ENCODE results near the gene VTN. TPM values are rescaled to one million over a fixed set of nuclear protein-coding genes. Genes with fewer than 3 reads are reported as not detected.
A peak's percentile ranks its signal among the peaks of the same experiment; 100 is the strongest.
"Not testable (repeated sequence)": the region's sequence is repeated elsewhere in the genome, so short reads cannot be mapped to it uniquely, and the experiment has no call there.

The VTN gene
- total and polyA plus RNA-seq, 5 donors, result 3.8 to 10.5 (median 4.0) TPM

GRCh38 chr17:28339431-28339830 lies 30.7 kb downstream of the VTN start:
- intact Hi-C loops (cut with DNase I), result no loop called here
- H3K27ac ChIP-seq (ENCODE audit: low read length), result no peak overlapping the region
- no peak for DNase-seq
- H3K4me3 ChIP-seq (ENCODE audit: low read length), result no peak overlapping the region
- ATAC-seq, result no peak
- no peaks in the 10 kb centered on the region for H3K9me3 ChIP-seq (ENCODE audit: control insufficient read depth, low read length)
- H3K4me1 ChIP-seq (ENCODE audit: control insufficient read depth, insufficient read depth, low read length), result peaks cover 7% of the 10 kb centered on the region
- WGBS, result 88% methylated on average over 15 of the region's 15 CpGs
- no peaks in the 10 kb centered on the region for H3K27me3 ChIP-seq (ENCODE audit: control insufficient read depth, insufficient read depth)

- 78% methylated on average over 8 of the region's 8 CpGs for WGBS
- peak overlapping the region; percentile 81 for H3K27ac ChIP-seq (ENCODE audit: low read length)
- intact Hi-C loops (cut with DNase I), result not testable (repeated sequence)
These were observed 31.3 kb downstream of the VTN start for GRCh38 chr17:28338769-28339212.

GRCh38 chr17:28338056-28338768 lies 31.9 kb downstream of the VTN start:
- no peaks in the 10 kb centered on the region for H3K9me3 ChIP-seq (ENCODE audit: control insufficient read depth, low read length)
- WGBS, result 55% methylated on average over 5 of the region's 5 CpGs
- peak overlapping the region; percentile 81 for H3K27ac ChIP-seq (ENCODE audit: low read length)
- DNase-seq (peak in 1 of 3 donors; percentile 64), ATAC-seq (peak in 1 of 2 donors; percentile 5)
- peak overlapping the region; percentile 8 for H3K4me3 ChIP-seq (ENCODE audit: low read length)
- no peaks in the 10 kb centered on the region for H3K27me3 ChIP-seq (ENCODE audit: control insufficient read depth, insufficient read depth)
- H3K4me1 ChIP-seq (ENCODE audit: control insufficient read depth, insufficient read depth, low read length), result peaks cover 11% of the 10 kb centered on the region
- intact Hi-C loops (cut with DNase I), result no loop called here

More at GRCh38 chr17:28338769-28339212, 31.3 kb downstream of the VTN start:
- H3K27me3 ChIP-seq (ENCODE audit: control insufficient read depth, insufficient read depth); H3K9me3 ChIP-seq (ENCODE audit: control insufficient read depth, low read length); H3K4me3 ChIP-seq (ENCODE audit: low read length); DNase-seq; ATAC-seq: not testable (repeated sequence)
- H3K4me1 ChIP-seq (ENCODE audit: control insufficient read depth, insufficient read depth, low read length), result peaks cover 11% of the 10 kb centered on the region

DNA sequence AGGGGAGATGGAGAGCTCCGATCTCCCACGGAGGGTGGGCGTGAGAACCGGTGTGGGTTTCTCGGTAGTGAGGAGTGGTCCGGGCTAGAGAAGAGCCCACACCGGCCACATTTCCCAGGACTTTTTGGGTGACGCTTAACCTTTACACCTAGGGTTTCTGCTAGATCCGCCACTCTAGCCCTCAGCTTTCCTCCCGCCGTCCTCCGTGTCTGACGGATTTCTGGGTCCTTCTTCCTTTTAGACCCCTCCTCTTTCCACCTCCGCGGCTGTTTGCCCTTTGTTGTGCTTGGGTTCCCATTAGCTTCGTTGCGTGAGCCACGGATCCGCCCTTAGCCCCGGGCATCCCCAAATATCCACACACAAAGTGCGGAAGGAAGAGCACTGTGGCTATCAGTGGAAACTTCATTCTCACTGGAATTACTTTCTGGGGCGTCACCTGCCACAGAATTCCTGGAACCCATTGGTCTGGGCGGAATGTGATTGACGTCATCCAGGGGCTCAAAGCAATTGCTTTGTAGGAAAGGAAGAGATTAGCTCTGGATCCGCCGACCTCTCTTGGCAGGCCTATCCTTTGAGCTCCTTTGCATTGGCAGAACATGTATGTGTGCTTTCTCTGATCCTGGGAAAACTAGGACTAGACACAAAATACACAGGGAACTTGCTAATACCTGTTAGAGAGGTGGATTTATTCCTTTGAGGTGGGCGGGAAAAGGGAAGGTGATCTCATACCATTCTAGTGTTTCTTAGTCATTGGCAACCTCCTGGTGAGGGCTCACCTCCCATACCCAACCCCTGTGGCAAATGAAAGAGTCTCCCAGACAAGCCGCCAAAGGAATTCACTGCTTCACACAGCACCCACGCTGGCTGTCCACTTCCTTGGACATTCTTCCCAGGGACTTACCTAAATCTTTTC lies 33.9 kb downstream of the VTN start:
- peak; percentile 79 to 87 (median 81) for DNase-seq
- intact Hi-C loops (cut with DNase I), result no loop called here

GRCh38 chr17:28335201-28335958 lies 34.7 kb downstream of the VTN start, which contains the start of the genes IFT20 and TNFAIP1:
Gene IFT20 (minus strand): TSS chr17:28335472. CDS start chr17:28331985, 3,487 bp downstream.
Gene TNFAIP1 (plus strand): TSS chr17:28335761. CDS start chr17:28339522, 3,761 bp downstream.
- H3K27ac ChIP-seq (ENCODE audit: low read length), result peak within 1 kb of the TSS; percentile 98
- WGBS, result under 1% methylated on average over 62 of the region's 62 CpGs
- peak; percentile 93 to 98 for ATAC-seq
- H3K4me1 ChIP-seq (ENCODE audit: control insufficient read depth, insufficient read depth, low read length), result peaks cover 11% of the 10 kb centered on the region
- intact Hi-C loops (cut with DNase I), result no loop called here
- H3K4me3 ChIP-seq (ENCODE audit: low read length), result peak within 1 kb of the TSS; percentile 95
- no peaks in the 10 kb centered on the region for H3K27me3 ChIP-seq (ENCODE audit: control insufficient read depth, insufficient read depth)
- no peaks in the 10 kb centered on the region for H3K9me3 ChIP-seq (ENCODE audit: control insufficient read depth, low read length)
- peak; percentile 100 for DNase-seq

More for the DNA sequence above, 33.9 kb downstream of the VTN start:
- WGBS, result 5% methylated on average over 29 of the region's 29 CpGs
- no peaks in the 10 kb centered on the region for H3K9me3 ChIP-seq (ENCODE audit: control insufficient read depth, low read length)
- ATAC-seq, result peak; percentile 22 to 73
- peaks cover 11% of the 10 kb centered on the region for H3K4me1 ChIP-seq (ENCODE audit: control insufficient read depth, insufficient read depth, low read length)
- H3K27ac ChIP-seq (ENCODE audit: low read length), result peak overlapping the region; percentile 98
- no peaks in the 10 kb centered on the region for H3K27me3 ChIP-seq (ENCODE audit: control insufficient read depth, insufficient read depth)
- peak overlapping the region; percentile 95 for H3K4me3 ChIP-seq (ENCODE audit: low read length)

- Histone ChIP-seq H3K4me1 (ENCODE audit: control insufficient read depth, insufficient read depth, low read length) (peaks cover 11% of the 10 kb centered on the region), H3K27ac (ENCODE audit: low read length) (peak overlapping the region; percentile 50), H3K27me3 (ENCODE audit: control insufficient read depth, insufficient read depth) (no peaks in the 10 kb centered on the region), H3K9me3 (ENCODE audit: control insufficient read depth, low read length) (no peaks in the 10 kb centered on the region), H3K4me3 (ENCODE audit: low read length) (peak overlapping the region; percentile 63)
- intact Hi-C loops (cut with DNase I), result no loop called here
- WGBS, result 7% methylated on average over 18 of the region's 18 CpGs
- ATAC-seq (no peak), DNase-seq (no peak)
These were observed 35.4 kb downstream of the VTN start for GRCh38 chr17:28334666-28335200.

DNA sequence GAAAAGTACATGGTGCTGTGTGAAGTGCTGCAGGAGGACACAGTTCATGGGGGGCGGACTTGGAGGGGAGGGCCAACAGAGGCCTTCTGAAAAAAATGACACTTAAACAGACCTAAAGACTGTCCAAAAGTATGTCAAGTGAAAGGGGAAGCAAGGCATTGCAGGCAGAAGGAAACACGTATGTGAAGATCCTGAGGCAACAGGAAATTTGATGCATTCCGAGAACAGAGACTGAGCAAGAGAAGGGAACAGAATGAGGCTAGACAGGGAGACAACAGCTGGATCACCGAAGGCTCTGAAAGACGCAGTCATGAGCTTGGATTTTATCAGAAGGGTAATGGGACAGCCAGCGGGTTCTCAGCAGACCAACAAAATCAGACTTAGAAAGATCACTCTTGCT lies 35.9 kb downstream of the VTN start:
- Histone ChIP-seq H3K4me1 (ENCODE audit: control insufficient read depth, insufficient read depth, low read length) (peaks cover 11% of the 10 kb centered on the region), H3K9me3 (ENCODE audit: control insufficient read depth, low read length) (no peaks in the 10 kb centered on the region), H3K27ac (ENCODE audit: low read length) (no peak overlapping the region), H3K27me3 (ENCODE audit: control insufficient read depth, insufficient read depth) (no peaks in the 10 kb centered on the region), H3K4me3 (ENCODE audit: low read length) (peak overlapping the region; percentile 63)
- 44% methylated on average over 6 of the region's 6 CpGs for WGBS
- intact Hi-C loops (cut with DNase I), result no loop called here
- DNase-seq (no peak), ATAC-seq (no peak)

DNA sequence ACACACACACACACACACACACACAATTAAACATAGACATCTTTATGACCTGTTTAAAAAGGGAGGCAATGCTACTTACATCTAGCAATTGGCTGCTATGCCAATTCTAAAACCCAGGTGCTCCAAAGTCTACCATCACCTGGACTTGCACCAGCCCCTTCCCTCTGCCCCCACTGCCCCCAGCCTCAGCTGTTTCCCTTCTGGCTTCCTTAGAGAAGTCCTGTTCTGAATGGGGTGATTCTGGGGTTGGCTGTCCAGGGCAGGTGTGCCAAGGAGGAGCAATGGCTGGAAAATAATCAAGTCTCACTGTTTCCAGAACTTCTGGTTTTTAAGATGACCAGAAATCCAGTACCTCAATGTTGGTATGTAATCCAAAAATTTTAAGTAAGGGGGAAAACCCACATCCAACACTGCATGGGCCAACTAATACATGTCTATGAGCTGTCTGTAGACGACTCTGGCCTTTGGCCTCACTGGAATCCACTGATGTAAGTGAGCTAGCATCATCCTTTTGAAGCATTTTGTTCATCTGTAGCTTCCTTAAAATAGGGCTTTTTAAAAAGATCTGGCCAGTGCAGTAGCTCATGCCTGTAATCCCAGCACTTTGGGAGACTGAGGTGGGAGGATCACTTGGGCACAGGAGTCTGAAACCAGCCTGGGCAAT lies 36.9 kb downstream of the VTN start:
- intact Hi-C loops (cut with DNase I), result no loop called here
- no peaks in the 10 kb centered on the region for H3K27me3 ChIP-seq (ENCODE audit: control insufficient read depth, insufficient read depth)
- WGBS, result 50% methylated on average over 1 of the region's 1 CpG
- no peak overlapping the region for H3K4me3 ChIP-seq (ENCODE audit: low read length)
- no peak overlapping the region for H3K27ac ChIP-seq (ENCODE audit: low read length)
- ATAC-seq (no peak), DNase-seq (no peak)
- no peaks in the 10 kb centered on the region for H3K9me3 ChIP-seq (ENCODE audit: control insufficient read depth, low read length)
- H3K4me1 ChIP-seq (ENCODE audit: control insufficient read depth, insufficient read depth, low read length), result peaks cover 11% of the 10 kb centered on the region

DNA sequence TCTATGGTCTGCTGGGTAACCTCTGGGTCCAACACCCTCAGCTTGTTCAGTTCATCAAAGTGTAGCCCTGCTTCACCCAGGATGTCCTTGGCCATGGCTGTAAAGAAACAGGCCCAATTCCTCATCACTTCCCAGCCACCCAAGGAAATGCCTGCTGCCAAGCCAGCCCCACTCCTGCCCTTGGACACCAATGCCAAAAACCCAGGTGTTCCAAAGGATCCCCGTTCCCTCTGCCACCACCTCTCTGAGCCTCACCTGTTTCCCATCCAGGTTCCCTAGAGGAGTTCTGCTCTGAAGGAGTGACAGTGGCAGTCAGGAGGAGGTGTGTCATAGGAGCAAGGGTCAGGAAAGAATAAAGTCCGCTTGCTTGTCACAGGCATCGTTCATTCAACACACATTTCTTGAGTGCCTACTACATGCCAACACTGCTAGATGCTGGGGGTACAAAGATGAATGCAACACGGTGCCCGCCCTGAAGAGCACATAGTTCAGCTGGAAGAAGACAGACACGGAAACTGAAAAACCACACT lies 38.2 kb downstream of the VTN start:
- DNase-seq, result no peak
- no peaks in the 10 kb centered on the region for H3K9me3 ChIP-seq (ENCODE audit: control insufficient read depth, low read length)
- peaks cover 11% of the 10 kb centered on the region for H3K4me1 ChIP-seq (ENCODE audit: control insufficient read depth, insufficient read depth, low read length)
- H3K27me3 ChIP-seq (ENCODE audit: control insufficient read depth, insufficient read depth), result no peaks in the 10 kb centered on the region
- H3K4me3 ChIP-seq (ENCODE audit: low read length), result no peak overlapping the region
- 89% methylated on average over 6 of the region's 6 CpGs for WGBS
- no peak for ATAC-seq
- intact Hi-C loops (cut with DNase I), result no loop called here
- no peak overlapping the region for H3K27ac ChIP-seq (ENCODE audit: low read length)

DNA sequence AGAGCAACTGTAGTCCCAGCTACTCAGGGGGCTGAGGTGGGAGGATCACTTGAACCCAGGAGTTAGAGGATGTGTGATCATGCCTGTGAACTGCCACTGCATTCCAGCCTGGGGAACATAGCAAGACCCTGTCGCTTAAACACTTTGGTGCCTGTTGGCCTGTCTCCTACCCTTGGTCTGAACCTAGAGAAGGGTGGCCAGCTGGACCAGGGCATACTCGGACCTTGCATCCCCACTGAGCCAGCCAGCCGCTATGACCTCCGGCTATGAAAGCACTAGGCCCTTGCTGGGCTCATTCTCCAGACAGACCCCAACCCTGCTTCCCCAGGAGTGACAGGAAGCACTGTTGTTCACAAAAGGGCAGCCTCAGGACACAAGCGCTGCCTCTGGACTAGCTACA lies 39.4 kb downstream of the VTN start:
- Histone ChIP-seq H3K27me3 (ENCODE audit: control insufficient read depth, insufficient read depth) (no peaks in the 10 kb centered on the region), H3K9me3 (ENCODE audit: control insufficient read depth, low read length) (no peaks in the 10 kb centered on the region), H3K4me3 (ENCODE audit: low read length) (no peak overlapping the region), H3K4me1 (ENCODE audit: control insufficient read depth, insufficient read depth, low read length) (peaks cover 6% of the 10 kb centered on the region), H3K27ac (ENCODE audit: low read length) (no peak overlapping the region)
- intact Hi-C loops (cut with DNase I), result no loop called here
- 94% methylated on average over 5 of the region's 5 CpGs for WGBS
- ATAC-seq (no peak), DNase-seq (no peak)
